ENCODE data around the gene THSD7B.

Gene THSD7B

GRCh38 chr2:136809998-136810397, 44.7 kb downstream of the THSD7B start:
- no peak for DNase-seq

GRCh38 chr2:136818839-136819238, 53.5 kb downstream of the THSD7B start:
- DNase-seq, result no peak

- no peak for DNase-seq
These were observed 57.9 kb downstream of the THSD7B start for GRCh38 chr2:136823291-136823690.

GRCh38 chr2:136828162-136828561, 62.8 kb downstream of the THSD7B start:
- no peak for DNase-seq

- no peak for DNase-seq
These were observed 63.4 kb downstream of the THSD7B start for GRCh38 chr2:136828774-136829173.

GRCh38 chr2:136844546-136844945, 79.2 kb downstream of the THSD7B start:
- DNase-seq, result no peak

- no peak for DNase-seq
These were observed 93.3 kb downstream of the THSD7B start for GRCh38 chr2:136858656-136859055.

- DNase-seq, result no peak
These were observed 95.2 kb downstream of the THSD7B start for GRCh38 chr2:136860443-136860958.

GRCh38 chr2:136863468-136863867, 98.1 kb downstream of the THSD7B start:
- DNase-seq, result no peak

- DNase-seq, result no peak
These were observed 98.5 kb downstream of the THSD7B start for GRCh38 chr2:136863874-136864273.

- DNase-seq, result no peak
These were observed 106.1 kb downstream of the THSD7B start for GRCh38 chr2:136871424-136871823.

GRCh38 chr2:136874258-136874657, 108.9 kb downstream of the THSD7B start:
- peak; percentile 11 for DNase-seq

- no peak for DNase-seq
These were observed 125.8 kb downstream of the THSD7B start for GRCh38 chr2:136891100-136891499.

- DNase-seq, result no peak
These were observed 128.8 kb downstream of the THSD7B start for GRCh38 chr2:136894007-136894634.

- no peak for DNase-seq
These were observed 136.4 kb downstream of the THSD7B start for GRCh38 chr2:136901732-136902131.

- no peak for DNase-seq
These were observed 140.4 kb downstream of the THSD7B start for GRCh38 chr2:136905779-136906178.

GRCh38 chr2:136909777-136910176, 144.4 kb downstream of the THSD7B start:
- no peak for DNase-seq

GRCh38 chr2:136916131-136916530, 150.8 kb downstream of the THSD7B start:
- DNase-seq, result no peak

GRCh38 chr2:136917411-136917881, 152.1 kb downstream of the THSD7B start:
- DNase-seq, result no peak

GRCh38 chr2:136919682-136920081, 154.3 kb downstream of the THSD7B start:
- DNase-seq, result no peak

- DNase-seq, result no peak
These were observed 155.4 kb downstream of the THSD7B start for GRCh38 chr2:136920652-136921333.

GRCh38 chr2:136927156-136927555, 161.8 kb downstream of the THSD7B start:
- no peak for DNase-seq

- no peak for DNase-seq
These were observed 164.2 kb downstream of the THSD7B start for GRCh38 chr2:136929531-136929930.

GRCh38 chr2:136932700-136933099, 167.4 kb downstream of the THSD7B start:
- DNase-seq, result peak; percentile 4
